Stimulated activated CD4-positive, alpha-beta T cell treated with anti-CD3 and anti-CD28 coated beads, Interleukin-2, amount 100 ng/mL, for 48 hours (primary cell): Measurements from ENCODE around the gene DYNLL1.
"Not testable (repeated sequence)": the region's sequence is repeated elsewhere in the genome, so short reads cannot be mapped to it uniquely, and the experiment has no call there.

Source experiments
- DNase-seq, 2 donors: peaks; one replicate each; pipeline ENCODE4 v3.0.0-alpha.2; 2020

DYNLL1 gene

GRCh38 chr12:120495731-120496412 is at the start of gene DYNLL1:
Gene DYNLL1, plus strand, starts transcription at chr12:120496113. Its CDS starts 309 bp downstream, at chr12:120496422.
- peak; percentile 99 for DNase-seq

GRCh38 chr12:120446844-120447178 is 49.1 kb upstream of the DYNLL1 start:
- not testable (repeated sequence) for DNase-seq

- no peak for DNase-seq
These were observed 47.9 kb upstream of the DYNLL1 start for GRCh38 chr12:120447992-120448391.

- not testable (repeated sequence) for DNase-seq
These were observed 43.4 kb upstream of the DYNLL1 start for GRCh38 chr12:120452524-120452923.

- no peak for DNase-seq
These were observed 42.7 kb upstream of the DYNLL1 start for GRCh38 chr12:120453060-120453750.

GRCh38 chr12:120453977-120454376 is 41.9 kb upstream of the DYNLL1 start:
- DNase-seq: no peak

- no peak for DNase-seq
These were observed 40.6 kb upstream of the DYNLL1 start for GRCh38 chr12:120455302-120455701.

- no peak for DNase-seq
These were observed 38.8 kb upstream of the DYNLL1 start for GRCh38 chr12:120457133-120457532.

GRCh38 chr12:120460157-120460556 is 35.8 kb upstream of the DYNLL1 start:
- no peak for DNase-seq

GRCh38 chr12:120462099-120462640 is 33.7 kb upstream of the DYNLL1 start:
- no peak for DNase-seq

GRCh38 chr12:120463712-120464111 is 32.2 kb upstream of the DYNLL1 start:
- DNase-seq: no peak

- no peak for DNase-seq
These were observed 30.2 kb upstream of the DYNLL1 start for GRCh38 chr12:120465756-120466155.

GRCh38 chr12:120466560-120467315 is 29.2 kb upstream of the DYNLL1 start:
- DNase-seq: peak in 1 of 2 donors; percentile 26

- no peak for DNase-seq
These were observed 28.5 kb upstream of the DYNLL1 start for GRCh38 chr12:120467439-120467838.

- DNase-seq: no peak
These were observed 27.5 kb upstream of the DYNLL1 start for GRCh38 chr12:120468325-120468820.

- peak in 1 of 2 donors; percentile 29 for DNase-seq
These were observed 27.0 kb upstream of the DYNLL1 start for GRCh38 chr12:120468821-120469449.

- DNase-seq: peak; percentile 97 to 98
These were observed 26.3 kb upstream of the DYNLL1 start, which contains the start of gene SRSF9 for GRCh38 chr12:120469450-120470149. Gene SRSF9, minus strand, starts transcription at chr12:120469748. Its CDS starts 139 bp downstream, at chr12:120469609.

- DNase-seq: no peak
These were observed 25.6 kb upstream of the DYNLL1 start for GRCh38 chr12:120470150-120470784.

- no peak for DNase-seq
These were observed 23.4 kb upstream of the DYNLL1 start for GRCh38 chr12:120472521-120472920.

GRCh38 chr12:120473807-120474615 is 21.9 kb upstream of the DYNLL1 start:
- DNase-seq: no peak

- DNase-seq: no peak
These were observed 21.3 kb upstream of the DYNLL1 start for GRCh38 chr12:120474616-120474960.
